Coronary artery (tissue), 2 donors: Measurements from ENCODE around the gene XPO1.

ENCODE experiments used
- DNase-seq: peaks from one replicate; pipeline ENCODE4 v3.0.0-alpha.2; 2017; ENCODE audit warnings: low spot score
- H3K27ac ChIP-seq, 2 donors: fragments of 200-600 bp; sonication (generic); one replicate each; pipeline ENCODE4 v1.5.1; 2016 to 2019
- H3K4me3 ChIP-seq: fragments of 200-600 bp; sonication (generic); 2 replicates; pipeline ENCODE4 v1.5.1; 2016; ENCODE audit warnings: mild to moderate bottlenecking, moderate library complexity
- CTCF ChIP-seq: fragments of 200-600 bp; sonication (generic); IDR thresholded peaks from one replicate; pipeline ENCODE4 v1.5.1; 2019; ENCODE audit warnings: antibody characterized with exemption

XPO1 gene

DNA sequence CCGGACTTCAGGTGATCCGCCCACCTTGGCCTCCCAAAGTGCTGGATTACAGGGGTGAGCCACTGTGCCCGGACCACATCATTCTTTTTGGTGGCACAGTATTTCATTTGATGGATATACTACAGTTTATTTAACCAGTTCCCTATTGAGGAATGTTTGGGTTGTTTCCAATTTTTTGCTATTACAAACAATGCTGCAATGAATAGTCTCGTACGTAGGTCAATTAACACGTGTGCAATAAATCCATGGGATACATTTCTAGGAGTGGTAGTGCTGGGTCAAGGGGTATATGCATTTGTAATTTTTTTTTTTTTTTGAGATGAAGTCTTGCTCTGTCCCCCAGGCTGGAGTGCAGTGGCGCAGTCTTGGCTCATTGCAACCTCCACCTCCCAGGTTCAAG lies 28.4 kb upstream of the XPO1 start:
- Histone ChIP-seq H3K4me3 (no peak overlapping the region), H3K27ac (no peak overlapping the region)
- DNase-seq, result no peak
- TF ChIP-seq CTCF, result no peak

DNA sequence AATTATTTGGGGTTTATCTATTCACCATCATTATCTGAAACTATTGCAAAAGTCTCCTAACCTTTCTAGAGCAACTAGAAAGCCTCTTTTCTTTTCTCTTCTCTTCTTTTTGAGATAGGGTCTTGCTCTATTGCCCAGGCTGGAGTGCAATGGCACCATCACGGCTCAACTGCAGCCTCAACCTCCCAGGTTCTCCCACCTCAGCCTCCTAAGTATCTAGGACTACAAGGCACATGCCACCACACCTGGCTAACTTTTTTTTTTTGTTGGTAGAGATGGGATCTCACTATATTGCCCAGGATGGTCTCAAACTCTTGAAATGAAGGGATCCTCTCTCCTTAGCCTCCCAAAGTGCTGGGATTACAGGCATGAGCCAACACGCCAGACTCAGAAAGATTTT lies 24.5 kb upstream of the XPO1 start:
- H3K4me3 ChIP-seq, result no peak overlapping the region
- no peak for DNase-seq
- TF ChIP-seq CTCF, result no peak
- H3K27ac ChIP-seq, result no peak overlapping the region

GRCh38 chr2:61558160-61558559 lies 20.0 kb upstream of the XPO1 start:
- H3K27ac ChIP-seq, result no peak overlapping the region
- H3K4me3 ChIP-seq, result no peak overlapping the region
- no peak for TF ChIP-seq CTCF
- no peak for DNase-seq

DNA sequence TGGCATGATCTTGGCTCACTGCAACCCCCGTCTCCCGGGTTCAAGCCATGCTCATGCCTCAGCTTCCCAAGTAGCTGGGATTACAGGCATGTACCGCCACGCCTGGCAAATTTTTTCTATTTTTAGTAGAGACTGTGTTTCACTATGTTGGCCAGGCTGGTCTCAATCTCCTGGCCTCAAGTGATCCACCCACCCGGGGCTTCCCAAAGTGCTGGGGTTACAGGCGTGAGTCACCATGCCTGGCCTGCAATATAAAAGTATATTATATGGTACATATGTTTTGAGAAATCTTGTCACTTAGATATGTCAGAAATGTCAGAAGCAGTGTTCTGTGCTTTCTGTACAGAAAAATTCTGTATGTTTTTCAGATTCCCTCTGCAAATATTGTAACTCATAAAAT lies 19.2 kb upstream of the XPO1 start:
- no peak for DNase-seq
- H3K27ac ChIP-seq, result no peak overlapping the region
- no peak for TF ChIP-seq CTCF

DNA sequence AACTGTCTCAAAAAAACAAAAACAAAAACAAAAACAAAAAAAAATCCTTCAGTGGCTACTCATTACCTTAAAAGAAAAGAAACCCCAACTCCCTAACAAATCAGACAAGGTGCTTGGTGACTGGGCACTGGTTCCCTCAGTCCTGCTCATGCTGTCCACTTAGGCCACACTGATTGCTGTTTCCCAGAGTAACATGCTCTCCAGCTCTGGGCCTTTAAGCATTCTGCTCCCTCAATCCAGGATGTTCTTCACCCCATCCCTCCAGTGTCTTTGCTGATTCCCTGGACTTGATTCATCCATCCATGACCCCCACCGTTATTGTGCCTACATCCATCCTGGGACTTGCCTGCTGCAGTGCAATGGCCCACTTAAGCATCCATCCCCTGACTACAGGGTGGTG lies 16.4 kb upstream of the XPO1 start:
- Histone ChIP-seq H3K4me3 (no peak overlapping the region), H3K27ac (no peak overlapping the region)
- DNase-seq, result no peak
- TF ChIP-seq CTCF, result no peak

More for the DNA sequence above, 19.2 kb upstream of the XPO1 start:
- no peak overlapping the region for H3K4me3 ChIP-seq

- no peak for DNase-seq
- TF ChIP-seq CTCF, result no peak
- no peak overlapping the region for H3K4me3 ChIP-seq
These were observed 12.4 kb upstream of the XPO1 start for GRCh38 chr2:61550375-61551209.

GRCh38 chr2:61549546-61549945 lies 11.4 kb upstream of the XPO1 start:
- TF ChIP-seq CTCF, result no peak
- Histone ChIP-seq H3K27ac (no peak overlapping the region), H3K4me3 (no peak overlapping the region)
- no peak for DNase-seq

More at GRCh38 chr2:61550375-61551209, 12.4 kb upstream of the XPO1 start:
- no peak overlapping the region for H3K27ac ChIP-seq
